GM23338 (cell line): ENCODE measurements around the gene WSCD2. TPM values are rescaled to one million over a fixed set of nuclear protein-coding genes. Genes with fewer than 3 reads are reported as not detected.

Experiments used
- ATAC-seq: fragments of 200-7000 bp; cut with Tn5 transposase; 3 replicates; pipeline ENCODE4 v1.9.1; 2020
- DNase-seq: peaks from one replicate; pipeline ENCODE4 v3.0.0-alpha.2; 2015; ENCODE audit warnings: low spot score
- H2AFZ ChIP-seq: fragments of 200-600 bp; sonication (generic); 2 replicates; pipeline ENCODE4 v1.8.0; 2016; ENCODE audit warnings: antibody characterized with exemption, mild to moderate bottlenecking, moderate library complexity
- H3F3A ChIP-seq: fragments of 200-600 bp; sonication (generic); replicated peaks from 2 replicates; pipeline ENCODE4 v1.8.0; 2017; ENCODE audit warnings: antibody characterized with exemption, mixed run types, low read depth
- H3K27ac ChIP-seq: fragments of 200-600 bp; sonication (generic); 2 replicates; pipeline ENCODE4 v1.6.1; 2016; ENCODE audit warnings: low read depth
- H3K27me3 ChIP-seq: fragments of 200-600 bp; sonication (generic); 2 replicates; pipeline ENCODE4 v1.8.0; 2016; ENCODE audit warnings: mild to moderate bottlenecking, mixed run types, moderate library complexity; ENCODE audit not compliant: insufficient read depth
- H3K36me3 ChIP-seq: fragments of 200-600 bp; sonication (generic); 2 replicates; pipeline ENCODE4 v1.8.0; 2016; ENCODE audit warnings: mild to moderate bottlenecking; ENCODE audit not compliant: insufficient read depth
- H3K4me1 ChIP-seq: fragments of 200-600 bp; sonication (generic); 2 replicates; pipeline ENCODE4 v1.8.0; 2016; ENCODE audit warnings: mild to moderate bottlenecking, moderate library complexity; ENCODE audit not compliant: insufficient read depth
- H3K4me2 ChIP-seq: fragments of 200-600 bp; sonication (generic); 2 replicates; pipeline ENCODE4 v1.7.1; 2017; ENCODE audit warnings: mixed run types
- H3K4me3 ChIP-seq: fragments of 200-600 bp; sonication (generic); 2 replicates; pipeline ENCODE4 v1.6.1; 2016; ENCODE audit warnings: mixed run types
- H3K79me2 ChIP-seq: fragments of 200-600 bp; sonication (generic); replicated peaks from 2 replicates; pipeline ENCODE4 v1.8.0; 2017; ENCODE audit warnings: mild to moderate bottlenecking; ENCODE audit not compliant: insufficient read depth
- H3K9me2 ChIP-seq: fragments of 200-600 bp; sonication (generic); 2 replicates; pipeline ENCODE4 v1.8.0; 2017; ENCODE audit not compliant: insufficient read depth
- H4K20me1 ChIP-seq: fragments of 200-600 bp; sonication (generic); replicated peaks from 2 replicates; pipeline ENCODE4 v1.8.0; 2017; ENCODE audit warnings: mild to moderate bottlenecking; ENCODE audit not compliant: insufficient read depth
- H3K27ac Mint-ChIP-seq: 2 replicates; pipeline ENCODE4 v1.8.0; 2020; ENCODE audit warnings: inconsistent platforms, mild to moderate bottlenecking, moderate library complexity, mixed read lengths
- H3K27me3 Mint-ChIP-seq: 3 replicates; pipeline ENCODE4 v1.8.0; 2022; ENCODE audit warnings: low read depth, mild to moderate bottlenecking, moderate library complexity, mixed read lengths, inconsistent platforms; ENCODE audit not compliant: insufficient read depth, poor library complexity
- H3K36me3 Mint-ChIP-seq: 3 replicates; pipeline ENCODE4 v1.8.0; 2021; ENCODE audit warnings: low read depth, mild to moderate bottlenecking, inconsistent platforms, moderate library complexity, mixed read lengths
- H3K4me1 Mint-ChIP-seq: 3 replicates; pipeline ENCODE4 v1.8.0; 2020; ENCODE audit warnings: mild to moderate bottlenecking, inconsistent platforms, mixed read lengths
- H3K4me3 Mint-ChIP-seq: 3 replicates; pipeline ENCODE4 v1.8.0; 2021; ENCODE audit warnings: moderate library complexity, mild to moderate bottlenecking, inconsistent platforms, mixed read lengths
- H3K9me3 Mint-ChIP-seq: 3 replicates; pipeline ENCODE4 v1.8.0; 2020; ENCODE audit warnings: moderate library complexity, mild to moderate bottlenecking, inconsistent platforms, mixed read lengths
- CREB1 ChIP-seq: fragments of 250-450 bp; sonication (Bioruptor Pico); IDR thresholded peaks from 2 replicates; pipeline ENCODE4 v1.5.0; 2020; ENCODE audit warnings: low read depth, mild to moderate bottlenecking, moderate library complexity
- CTCF ChIP-seq, 2 experiments: fragments of 200-600 bp in 1 of 2; sonication (generic) in 1 of 2; conservative IDR thresholded peaks; 2 replicates each; pipeline versions ENCODE4 v1.5.1 to v1.6.1; 2016 to 2017; ENCODE audit warnings: antibody characterized with exemption in 2 of 2, low read depth in 2 of 2, mild to moderate bottlenecking in 2 of 2, moderate library complexity in 1 of 2
- ETS1 ChIP-seq: IDR thresholded peaks from 2 replicates; pipeline ENCODE4 v1.6.1; 2016; ENCODE audit warnings: antibody characterized with exemption
- EZH2 ChIP-seq: fragments of 200-600 bp; sonication (generic); IDR thresholded peaks from one replicate; pipeline ENCODE4 v1.8.0; 2017; ENCODE audit warnings: antibody characterized with exemption, mild to moderate bottlenecking, low read depth; ENCODE audit not compliant: unreplicated experiment
- EZH2phosphoT487 ChIP-seq: fragments of 200-600 bp; sonication (generic); IDR thresholded peaks from one replicate; pipeline ENCODE4 v1.8.1; 2018; ENCODE audit warnings: antibody characterized with exemption; ENCODE audit not compliant: unreplicated experiment
- JUNB ChIP-seq: IDR thresholded peaks from one replicate; pipeline ENCODE4 v1.6.1; 2016; ENCODE audit warnings: antibody characterized with exemption; ENCODE audit not compliant: unreplicated experiment
- NANOG ChIP-seq: IDR thresholded peaks from 2 replicates; pipeline ENCODE4 v1.6.1; 2016; ENCODE audit warnings: antibody characterized with exemption, borderline replicate concordance
- POLR2AphosphoS5 ChIP-seq: IDR thresholded peaks from 2 replicates; pipeline ENCODE4 v1.6.1; 2016; ENCODE audit warnings: antibody characterized with exemption, low read depth
- REST ChIP-seq: IDR thresholded peaks from one replicate; pipeline ENCODE4 v1.6.1; 2018; ENCODE audit warnings: antibody characterized with exemption; ENCODE audit not compliant: unreplicated experiment
- STAT1 ChIP-seq: IDR thresholded peaks from one replicate; pipeline ENCODE4 v1.6.1; 2016; ENCODE audit warnings: antibody characterized with exemption; ENCODE audit not compliant: unreplicated experiment
- ZNF114 ChIP-seq: fragments of 250-450 bp; sonication (Bioruptor Pico); IDR thresholded peaks from 2 replicates; pipeline ENCODE4 v1.5.0; 2020; ENCODE audit warnings: mild to moderate bottlenecking, moderate library complexity
- ZNF331 ChIP-seq: fragments of 250-450 bp; sonication (Bioruptor Pico); IDR thresholded peaks from 2 replicates; pipeline ENCODE4 v1.5.0; 2020; ENCODE audit warnings: low read depth, mild to moderate bottlenecking, moderate library complexity
- polyA plus RNA-seq: library from polyadenylated mRNA; unstranded; fragments of >200 nt; fragmentation: Nextera tagmentation; extraction: Ambion mirVana; gene quantifications from 2 replicates; pipeline ENCODE4 v1.2.1, GENCODE V29; 2016
- total RNA-seq: library from RNA; depleted of rRNA; stranded (reverse); fragments of >200 nt; shearing (Covaris generic); gene quantifications from 2 replicates; pipeline ENCODE4 v1.2.3, GENCODE V29; 2014
- TF ChIP-seq, protein P1 (sequence below): fragments of 250-450 bp; sonication (Bioruptor Pico); IDR thresholded peaks from 2 replicates; pipeline ENCODE4 v1.5.0; 2020; ENCODE audit warnings: mild to moderate bottlenecking, moderate library complexity

WSCD2 gene
- total and polyA plus RNA-seq, 2 experiments from 2014 or later: 0.66 to 3.1 TPM

- peak overlapping the region; percentile 95 for H3K4me2 ChIP-seq
- peak overlapping the region; percentile 88; the same call in 1 of the 2 replicates for H2AFZ ChIP-seq
- peaks cover 26% of the 10 kb centered on the region for H3K27me3 ChIP-seq
- no peak for ATAC-seq
- no peak overlapping the region for H3K27ac ChIP-seq
- 0 out of 2 replicates have a peak, but pooled peaks cover 5% of the 10 kb centered on the region for H3F3A ChIP-seq
- Mint-ChIP-seq H3K9me3 (no peaks in the 10 kb centered on the region), H3K27ac (no peak overlapping the region), H3K27me3 (peaks cover 14% of the 10 kb centered on the region), H3K36me3 (no peaks in the 10 kb centered on the region), H3K4me1 (peaks cover 16% of the 10 kb centered on the region), H3K4me3 (peak overlapping the region; percentile 58)
- peak overlapping the region; percentile 86 for H3K4me3 ChIP-seq
- peaks cover 6% of the 10 kb centered on the region; the same call in 1 of the 2 replicates for H3K4me1 ChIP-seq
- H3K36me3 ChIP-seq: no peaks in the 10 kb centered on the region
- no peaks in the 10 kb centered on the region for H3K79me2 ChIP-seq
- H4K20me1 ChIP-seq: no peaks in the 10 kb centered on the region
- H3K9me2 ChIP-seq: no peaks in the 10 kb centered on the region
- no peak for DNase-seq
- TF ChIP-seq, protein P1, sequence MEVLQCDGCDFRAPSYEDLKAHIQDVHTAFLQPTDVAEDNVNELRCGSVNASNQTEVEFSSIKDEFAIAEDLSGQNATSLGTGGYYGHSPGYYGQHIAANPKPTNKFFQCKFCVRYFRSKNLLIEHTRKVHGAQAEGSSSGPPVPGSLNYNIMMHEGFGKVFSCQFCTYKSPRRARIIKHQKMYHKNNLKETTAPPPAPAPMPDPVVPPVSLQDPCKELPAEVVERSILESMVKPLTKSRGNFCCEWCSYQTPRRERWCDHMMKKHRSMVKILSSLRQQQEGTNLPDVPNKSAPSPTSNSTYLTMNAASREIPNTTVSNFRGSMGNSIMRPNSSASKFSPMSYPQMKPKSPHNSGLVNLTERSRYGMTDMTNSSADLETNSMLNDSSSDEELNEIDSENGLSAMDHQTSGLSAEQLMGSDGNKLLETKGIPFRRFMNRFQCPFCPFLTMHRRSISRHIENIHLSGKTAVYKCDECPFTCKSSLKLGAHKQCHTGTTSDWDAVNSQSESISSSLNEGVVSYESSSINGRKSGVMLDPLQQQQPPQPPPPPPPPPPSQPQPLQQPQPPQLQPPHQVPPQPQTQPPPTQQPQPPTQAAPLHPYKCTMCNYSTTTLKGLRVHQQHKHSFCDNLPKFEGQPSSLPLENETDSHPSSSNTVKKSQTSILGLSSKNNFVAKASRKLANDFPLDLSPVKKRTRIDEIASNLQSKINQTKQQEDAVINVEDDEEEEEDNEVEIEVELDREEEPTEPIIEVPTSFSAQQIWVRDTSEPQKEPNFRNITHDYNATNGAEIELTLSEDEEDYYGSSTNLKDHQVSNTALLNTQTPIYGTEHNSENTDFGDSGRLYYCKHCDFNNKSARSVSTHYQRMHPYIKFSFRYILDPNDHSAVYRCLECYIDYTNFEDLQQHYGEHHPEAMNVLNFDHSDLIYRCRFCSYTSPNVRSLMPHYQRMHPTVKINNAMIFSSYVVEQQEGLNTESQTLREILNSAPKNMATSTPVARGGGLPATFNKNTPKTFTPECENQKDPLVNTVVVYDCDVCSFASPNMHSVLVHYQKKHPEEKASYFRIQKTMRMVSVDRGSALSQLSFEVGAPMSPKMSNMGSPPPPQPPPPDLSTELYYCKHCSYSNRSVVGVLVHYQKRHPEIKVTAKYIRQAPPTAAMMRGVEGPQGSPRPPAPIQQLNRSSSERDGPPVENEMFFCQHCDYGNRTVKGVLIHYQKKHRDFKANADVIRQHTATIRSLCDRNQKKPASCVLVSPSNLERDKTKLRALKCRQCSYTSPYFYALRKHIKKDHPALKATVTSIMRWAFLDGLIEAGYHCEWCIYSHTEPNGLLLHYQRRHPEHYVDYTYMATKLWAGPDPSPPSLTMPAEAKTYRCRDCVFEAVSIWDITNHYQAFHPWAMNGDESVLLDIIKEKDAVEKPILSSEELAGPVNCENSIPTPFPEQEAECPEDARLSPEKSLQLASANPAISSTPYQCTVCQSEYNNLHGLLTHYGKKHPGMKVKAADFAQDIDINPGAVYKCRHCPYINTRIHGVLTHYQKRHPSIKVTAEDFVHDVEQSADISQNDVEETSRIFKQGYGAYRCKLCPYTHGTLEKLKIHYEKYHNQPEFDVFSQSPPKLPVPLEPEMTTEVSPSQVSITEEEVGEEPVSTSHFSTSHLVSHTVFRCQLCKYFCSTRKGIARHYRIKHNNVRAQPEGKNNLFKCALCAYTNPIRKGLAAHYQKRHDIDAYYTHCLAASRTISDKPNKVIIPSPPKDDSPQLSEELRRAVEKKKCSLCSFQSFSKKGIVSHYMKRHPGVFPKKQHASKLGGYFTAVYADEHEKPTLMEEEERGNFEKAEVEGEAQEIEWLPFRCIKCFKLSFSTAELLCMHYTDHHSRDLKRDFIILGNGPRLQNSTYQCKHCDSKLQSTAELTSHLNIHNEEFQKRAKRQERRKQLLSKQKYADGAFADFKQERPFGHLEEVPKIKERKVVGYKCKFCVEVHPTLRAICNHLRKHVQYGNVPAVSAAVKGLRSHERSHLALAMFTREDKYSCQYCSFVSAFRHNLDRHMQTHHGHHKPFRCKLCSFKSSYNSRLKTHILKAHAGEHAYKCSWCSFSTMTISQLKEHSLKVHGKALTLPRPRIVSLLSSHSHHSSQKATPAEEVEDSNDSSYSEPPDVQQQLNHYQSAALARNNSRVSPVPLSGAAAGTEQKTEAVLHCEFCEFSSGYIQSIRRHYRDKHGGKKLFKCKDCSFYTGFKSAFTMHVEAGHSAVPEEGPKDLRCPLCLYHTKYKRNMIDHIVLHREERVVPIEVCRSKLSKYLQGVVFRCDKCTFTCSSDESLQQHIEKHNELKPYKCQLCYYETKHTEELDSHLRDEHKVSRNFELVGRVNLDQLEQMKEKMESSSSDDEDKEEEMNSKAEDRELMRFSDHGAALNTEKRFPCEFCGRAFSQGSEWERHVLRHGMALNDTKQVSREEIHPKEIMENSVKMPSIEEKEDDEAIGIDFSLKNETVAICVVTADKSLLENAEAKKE (CRISPR knock-in tag): no peak
- TF ChIP-seq EZH2phosphoT487: no peak
- no peak for TF ChIP-seq STAT1
- no peak for TF ChIP-seq POLR2AphosphoS5
- TF ChIP-seq ZNF331 (CRISPR knock-in tag): no peak
- no peak for TF ChIP-seq ZNF114 (CRISPR knock-in tag)
- TF ChIP-seq JUNB: no peak
- no peak for TF ChIP-seq CTCF (conservative IDR thresholded peaks at IDR 0.05; ENCODE audit: low read depth in 2 of 2)
- TF ChIP-seq EZH2: no peak
- TF ChIP-seq REST: no peak
- no peak for TF ChIP-seq NANOG
- no peak for TF ChIP-seq ETS1
- TF ChIP-seq CREB1: no peak
Measured at GRCh38 chr12:108128221-108129016, 669 bp upstream of the WSCD2 start.
